HTR-8/SVneo (cell line): ENCODE results near the gene MARCO.
"Not testable (repeated sequence)": the region's sequence is repeated elsewhere in the genome, so short reads cannot be mapped to it uniquely, and the experiment has no call there.

Source experiments
- DNase-seq: peaks from one replicate; pipeline ENCODE4 v3.0.0; 2011; ENCODE audit warnings: low spot score, mixed read lengths; ENCODE audit not compliant: insufficient read length
- FAIRE-seq: peaks from 2 replicates; lab custom pipeline; 2011; peaks lifted over from hg19 to GRCh38; lab: Jason Lieb, UNC

Gene MARCO

DNA sequence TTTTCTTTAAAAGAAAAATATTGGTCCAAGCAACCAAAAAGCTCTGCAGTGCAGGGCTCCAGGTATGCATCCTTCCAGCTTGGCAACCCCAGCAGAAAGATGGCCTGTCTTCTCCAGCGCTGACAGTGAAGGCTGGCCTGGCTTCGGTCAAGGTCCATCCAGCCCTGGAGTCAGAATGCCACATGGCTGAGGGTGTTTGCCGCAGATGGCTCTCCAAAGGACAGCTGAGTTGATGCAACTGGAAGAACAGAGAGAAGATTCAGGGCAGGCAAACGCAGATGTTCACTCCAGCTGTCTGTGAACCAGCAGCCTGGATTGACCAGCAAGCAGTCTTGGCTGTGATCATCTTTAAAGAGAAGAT, 51.4 kb downstream of the MARCO start:
- DNase-seq (no peak), FAIRE-seq (no peak)

GRCh38 chr2:118994172-118994700, 52.2 kb downstream of the MARCO start:
- DNase-seq (no peak), FAIRE-seq (no peak)

- DNase-seq, result no peak
- FAIRE-seq, result no peak
These were observed 52.8 kb downstream of the MARCO start for GRCh38 chr2:118994778-118995177.

DNA sequence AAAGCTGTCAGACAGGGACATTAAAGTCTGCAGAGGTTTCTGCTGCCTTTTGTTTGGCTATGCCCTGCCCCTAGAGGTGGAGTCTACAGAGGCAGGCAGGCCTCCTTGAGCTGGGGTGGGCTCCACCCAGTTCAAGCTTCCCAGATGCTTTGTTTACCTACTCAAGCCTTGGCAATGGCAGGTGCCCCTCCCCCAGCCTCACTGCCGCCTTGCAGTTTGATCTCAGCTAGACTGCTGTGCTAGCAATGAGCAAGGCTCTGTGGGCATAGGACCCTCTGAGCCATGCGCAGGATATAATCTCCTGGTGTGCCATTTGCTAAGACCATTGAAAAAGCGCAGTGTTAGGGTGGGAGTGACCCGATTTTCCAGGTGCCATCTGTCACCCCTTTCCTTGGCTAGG, 61.9 kb downstream of the MARCO start:
- DNase-seq, FAIRE-seq: not testable (repeated sequence)

- no peak for FAIRE-seq
- DNase-seq, result no peak
These were observed 62.6 kb downstream of the MARCO start for GRCh38 chr2:119004602-119005001.

DNA sequence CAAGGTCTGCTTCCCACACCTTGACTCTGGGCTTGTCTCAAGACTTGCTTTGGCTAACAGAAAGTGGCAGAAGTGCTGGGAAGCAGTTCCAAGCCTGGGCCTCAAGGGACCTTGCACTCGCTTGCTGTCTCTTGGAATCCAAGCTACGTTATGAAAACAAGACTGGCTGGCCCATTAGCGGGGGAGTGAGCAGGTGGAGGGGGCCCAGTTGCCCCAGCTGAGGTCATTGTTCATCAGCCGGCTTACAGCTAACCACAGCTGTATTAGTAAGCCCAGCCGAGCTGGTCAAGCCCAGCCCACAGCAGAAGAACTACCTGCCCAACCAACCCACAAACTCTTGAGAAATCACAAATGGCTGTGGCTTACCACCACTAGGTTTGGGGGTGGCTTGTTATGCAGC, 63.1 kb downstream of the MARCO start:
- FAIRE-seq (no peak), DNase-seq (no peak)

DNA sequence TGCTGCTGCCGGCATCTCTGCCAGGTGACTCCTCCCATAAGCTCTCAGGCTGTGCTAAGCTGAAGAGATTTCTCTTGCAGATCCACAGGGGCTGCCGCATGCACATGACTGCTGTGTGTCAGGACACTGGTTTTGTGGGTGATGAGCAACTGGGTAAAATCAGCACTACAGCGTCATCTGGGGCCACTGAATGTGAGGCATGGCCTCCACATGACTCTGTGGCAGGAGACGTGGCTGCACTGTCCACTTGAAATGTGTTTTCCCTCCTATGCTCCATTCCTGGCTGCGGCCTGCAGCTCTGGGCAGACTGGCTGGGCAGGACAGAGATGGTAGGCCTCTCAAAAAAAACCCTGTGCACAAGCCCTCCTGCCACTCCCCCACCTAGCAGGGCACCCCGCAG, 63.6 kb downstream of the MARCO start:
- no peak for FAIRE-seq

DNA sequence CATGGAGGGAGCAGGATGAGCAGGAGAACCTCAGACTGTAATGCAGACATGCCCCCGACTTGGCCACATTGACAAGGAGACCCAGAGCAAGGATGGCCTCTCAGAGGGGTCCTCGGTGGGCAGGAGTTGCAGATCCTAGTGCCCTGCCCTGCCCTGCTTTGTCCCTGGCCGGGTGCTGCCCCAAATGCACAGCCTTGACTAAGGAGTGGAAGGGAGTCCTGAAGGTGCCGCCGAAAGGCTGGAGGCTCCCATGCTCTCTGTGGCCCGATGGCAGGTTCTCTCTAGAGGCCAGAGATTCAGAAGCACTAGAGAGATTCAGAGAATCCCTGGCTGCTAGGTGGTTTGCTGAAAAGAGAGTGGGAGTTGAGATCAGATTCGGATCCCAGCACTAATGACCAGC, 64.4 kb downstream of the MARCO start:
- FAIRE-seq, result no peak

More for the DNA sequence above, 63.6 kb downstream of the MARCO start:
- DNase-seq, result no peak

GRCh38 chr2:119008108-119008507, 66.1 kb downstream of the MARCO start:
- FAIRE-seq (no peak), DNase-seq (no peak)

More for the DNA sequence above, 64.4 kb downstream of the MARCO start:
- DNase-seq, result no peak

- DNase-seq (no peak), FAIRE-seq (no peak)
These were observed 67.1 kb downstream of the MARCO start for GRCh38 chr2:119009110-119009509.

DNA sequence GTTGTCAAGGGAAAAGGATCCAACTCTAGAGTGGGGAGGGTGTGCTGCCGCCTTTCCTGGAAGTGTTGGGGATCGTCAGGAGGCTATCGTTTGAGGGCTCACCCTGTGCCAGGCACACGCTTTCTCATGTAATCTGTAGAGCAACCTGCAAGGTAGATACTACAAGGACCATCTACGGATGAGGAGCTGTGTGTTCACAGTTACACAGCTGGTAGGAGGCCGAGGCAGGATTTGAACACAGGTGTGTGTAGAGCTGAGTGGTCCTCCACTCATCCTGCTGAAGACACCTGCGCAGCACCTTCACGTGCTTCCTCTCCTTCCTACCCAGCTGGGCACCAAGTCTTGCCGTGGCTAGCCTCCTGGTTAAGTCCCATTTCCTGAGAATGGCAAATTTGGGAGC, 68.3 kb downstream of the MARCO start:
- DNase-seq (no peak), FAIRE-seq (no peak)

DNA sequence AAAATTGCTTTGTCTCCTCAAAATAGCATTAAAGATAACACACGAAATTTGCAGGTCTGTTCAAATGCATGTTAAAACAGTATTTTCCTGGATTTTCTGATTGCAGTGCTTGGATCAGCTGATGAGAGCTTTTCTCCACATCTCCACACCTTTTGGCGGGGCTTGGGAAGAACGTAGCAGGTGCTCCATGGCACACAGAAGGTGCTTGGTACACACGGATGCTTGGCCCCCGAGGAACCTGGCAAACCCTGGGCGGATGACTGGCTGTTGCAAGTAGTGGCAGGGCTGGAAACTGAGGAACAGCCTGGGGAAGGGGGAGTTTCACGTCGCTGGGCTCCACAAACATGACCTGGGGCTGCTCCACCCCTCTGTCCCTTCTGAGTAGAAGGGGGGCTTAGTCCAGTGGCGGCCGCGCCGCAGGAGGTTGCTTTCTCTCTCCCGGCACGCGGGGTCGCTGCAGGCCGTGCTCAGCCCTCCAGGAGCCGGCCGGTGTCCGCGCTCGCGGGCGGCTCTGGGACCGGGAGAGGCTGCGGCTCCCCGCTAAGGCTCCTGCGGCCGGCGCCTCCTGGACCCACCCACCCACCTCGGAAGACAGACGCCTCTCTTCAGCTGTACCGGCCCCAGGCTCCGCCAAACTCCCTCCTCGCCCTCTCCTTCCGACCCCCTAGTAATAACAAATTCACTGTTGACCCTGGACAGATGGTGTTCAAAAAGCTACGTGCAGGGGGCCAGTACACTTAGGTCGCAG, 69.3 kb downstream of the MARCO start:
- DNase-seq (peak; percentile 42), FAIRE-seq (no peak)

DNA sequence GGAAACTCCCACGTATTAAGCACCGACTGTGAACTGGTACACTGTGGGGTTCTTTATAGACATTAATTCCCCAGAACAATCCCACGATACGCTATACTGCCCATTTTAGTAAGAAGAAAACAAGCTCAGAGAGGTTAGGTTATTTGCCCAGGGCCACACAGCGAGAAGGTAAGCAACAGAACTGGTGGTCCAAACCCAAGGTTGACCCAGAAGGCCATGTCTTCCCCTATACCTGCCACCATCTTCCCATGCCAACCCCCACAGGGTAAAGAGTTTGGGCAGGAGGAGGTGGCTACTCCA, 69.9 kb downstream of the MARCO start:
- FAIRE-seq, result no peak
- DNase-seq, result no peak

GRCh38 chr2:119012345-119013301, 70.6 kb downstream of the MARCO start:
- FAIRE-seq (no peak), DNase-seq (no peak)

DNA sequence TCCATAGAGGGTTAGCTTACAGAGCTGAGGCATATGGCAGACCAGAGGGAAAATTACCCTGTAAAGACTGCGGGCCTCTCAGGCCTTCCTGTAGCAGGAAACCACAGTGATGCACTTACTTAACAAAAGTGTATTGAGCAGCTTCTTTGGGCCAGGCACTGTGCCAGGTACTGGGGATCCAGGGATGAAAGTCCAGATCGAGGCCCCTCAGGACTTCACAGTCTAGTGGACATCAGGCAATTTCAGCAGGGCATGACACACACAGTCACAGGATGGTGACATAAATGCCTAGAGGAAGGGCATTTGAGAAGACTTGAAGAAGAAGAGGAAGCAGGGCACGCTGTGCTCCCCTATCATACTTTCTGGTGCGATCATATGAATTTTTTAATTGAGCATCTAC, 71.7 kb downstream of the MARCO start:
- DNase-seq (no peak), FAIRE-seq (no peak)

GRCh38 chr2:119015845-119016244, 73.9 kb downstream of the MARCO start:
- DNase-seq (no peak), FAIRE-seq (no peak)

DNA sequence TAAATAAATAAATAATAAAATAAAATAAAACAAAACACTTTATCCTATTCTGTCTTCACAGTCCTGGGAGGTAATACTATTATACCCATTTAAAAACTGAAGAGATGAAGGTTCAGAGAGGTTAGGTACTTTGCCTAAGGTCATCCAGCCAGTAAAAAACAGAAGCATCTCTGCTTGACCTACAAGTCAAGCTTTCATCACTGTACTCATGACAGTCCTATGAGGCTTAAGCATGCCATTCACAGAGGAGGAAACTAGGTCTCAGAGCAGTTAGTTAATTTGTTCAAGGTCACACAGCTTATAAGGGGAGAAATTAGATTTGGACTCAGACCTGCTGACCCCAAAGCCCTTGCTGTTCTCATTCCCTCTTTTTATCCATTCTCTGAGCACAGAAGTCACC, 77.5 kb downstream of the MARCO start:
- no peak for FAIRE-seq

DNA sequence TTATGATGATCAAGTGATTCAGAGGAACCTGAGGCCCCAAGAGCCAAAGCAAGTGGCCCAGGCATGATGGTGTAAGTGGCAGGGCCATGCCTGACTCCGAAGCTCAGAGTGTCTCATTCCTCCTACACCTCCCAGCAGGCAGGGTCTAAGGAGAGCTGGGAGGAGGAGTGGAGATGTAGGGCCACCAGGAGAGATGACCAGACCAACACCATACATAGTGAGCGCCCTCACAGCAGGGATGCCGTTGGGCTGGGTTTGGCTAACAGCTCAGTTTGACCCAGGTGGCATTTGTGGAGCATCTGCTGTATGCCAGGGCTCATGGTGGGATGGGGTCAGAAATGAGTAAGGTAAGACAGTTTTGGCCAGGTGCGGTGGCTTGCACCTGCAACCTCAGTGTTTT, 80.7 kb downstream of the MARCO start:
- DNase-seq, result no peak
- FAIRE-seq, result no peak

More for the DNA sequence above, 77.5 kb downstream of the MARCO start:
- DNase-seq, result no peak

GRCh38 chr2:119023534-119023933, 81.5 kb downstream of the MARCO start:
- FAIRE-seq (no peak), DNase-seq (no peak)

GRCh38 chr2:119024152-119024551, 82.2 kb downstream of the MARCO start:
- FAIRE-seq (no peak), DNase-seq (no peak)

GRCh38 chr2:119024568-119024967, 82.6 kb downstream of the MARCO start:
- FAIRE-seq (no peak), DNase-seq (no peak)
